WERI-Rb-1 (cell line): ENCODE measurements around the gene NFS1.

Source experiments
- DNase-seq: peaks from one replicate; pipeline ENCODE4 v3.0.0-alpha.2; 2020
- H3K27ac ChIP-seq: fragments of 250-450 bp; sonication (Bioruptor Pico); 2 replicates; pipeline ENCODE4 v1.5.1; 2020; ENCODE audit warnings: mild to moderate bottlenecking, moderate library complexity
- H3K27me3 ChIP-seq: fragments of 250-450 bp; sonication (Bioruptor Pico); 2 replicates; pipeline ENCODE4 v1.5.1; 2021; ENCODE audit warnings: mild to moderate bottlenecking, low read depth, moderate library complexity; ENCODE audit not compliant: insufficient read depth, severe bottlenecking
- H3K36me3 ChIP-seq: fragments of 250-450 bp; sonication (Bioruptor Pico); 2 replicates; pipeline ENCODE4 v1.5.1; 2020; ENCODE audit warnings: mild to moderate bottlenecking, moderate library complexity
- H3K4me3 ChIP-seq: 2 replicates; pipeline ENCODE4 v1.5.1; 2011; ENCODE audit warnings: low read depth, mild to moderate bottlenecking, control low read depth, low read length
- H3K9me3 ChIP-seq: fragments of 250-450 bp; sonication (Bioruptor Pico); 2 replicates; pipeline ENCODE4 v1.5.1; 2021; ENCODE audit warnings: mild to moderate bottlenecking, moderate library complexity; ENCODE audit not compliant: severe bottlenecking
- TF ChIP-seq, protein P1 (sequence below): IDR thresholded peaks from 2 replicates; pipeline ENCODE4 v1.5.1; 2011; ENCODE audit warnings: low read depth, mild to moderate bottlenecking, control low read depth, inconsistent platforms, low read length

NFS1 gene

DNA sequence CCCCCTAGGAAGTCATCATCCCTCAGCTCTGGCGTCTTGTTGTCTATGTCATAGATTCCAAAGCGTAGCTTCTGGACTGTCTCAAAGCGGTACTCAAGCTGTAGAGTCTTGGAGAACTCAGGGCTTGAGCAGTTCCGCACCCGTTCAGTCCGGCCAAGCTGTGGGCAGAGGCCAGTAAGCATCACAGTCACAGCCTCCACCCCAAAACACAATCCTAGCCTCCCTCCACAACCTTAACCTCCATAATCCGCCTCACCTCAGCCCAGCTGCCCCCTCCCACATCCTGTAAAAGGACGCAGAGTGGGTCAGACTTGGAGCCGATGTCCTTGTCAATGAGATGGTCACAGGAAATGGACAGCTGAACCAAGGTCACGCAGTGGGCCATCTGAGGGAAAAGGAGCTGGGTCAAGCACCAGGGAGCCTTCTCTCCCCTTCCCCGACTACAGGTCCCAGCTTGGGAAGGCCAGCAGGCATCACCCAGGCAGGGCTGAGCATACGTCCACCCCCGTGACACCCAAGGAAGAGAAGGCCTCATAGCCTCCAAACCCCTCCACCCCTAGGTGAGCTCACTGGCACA lies 66.5 kb downstream of the NFS1 start:
- Histone ChIP-seq H3K27me3 (no peaks in the 10 kb centered on the region), H3K36me3 (peaks cover 36% of the 10 kb centered on the region), H3K27ac (no peak overlapping the region), H3K4me3 (no peak overlapping the region), H3K9me3 (no peaks in the 10 kb centered on the region)
- DNase-seq: no peak
- TF ChIP-seq, protein P1, sequence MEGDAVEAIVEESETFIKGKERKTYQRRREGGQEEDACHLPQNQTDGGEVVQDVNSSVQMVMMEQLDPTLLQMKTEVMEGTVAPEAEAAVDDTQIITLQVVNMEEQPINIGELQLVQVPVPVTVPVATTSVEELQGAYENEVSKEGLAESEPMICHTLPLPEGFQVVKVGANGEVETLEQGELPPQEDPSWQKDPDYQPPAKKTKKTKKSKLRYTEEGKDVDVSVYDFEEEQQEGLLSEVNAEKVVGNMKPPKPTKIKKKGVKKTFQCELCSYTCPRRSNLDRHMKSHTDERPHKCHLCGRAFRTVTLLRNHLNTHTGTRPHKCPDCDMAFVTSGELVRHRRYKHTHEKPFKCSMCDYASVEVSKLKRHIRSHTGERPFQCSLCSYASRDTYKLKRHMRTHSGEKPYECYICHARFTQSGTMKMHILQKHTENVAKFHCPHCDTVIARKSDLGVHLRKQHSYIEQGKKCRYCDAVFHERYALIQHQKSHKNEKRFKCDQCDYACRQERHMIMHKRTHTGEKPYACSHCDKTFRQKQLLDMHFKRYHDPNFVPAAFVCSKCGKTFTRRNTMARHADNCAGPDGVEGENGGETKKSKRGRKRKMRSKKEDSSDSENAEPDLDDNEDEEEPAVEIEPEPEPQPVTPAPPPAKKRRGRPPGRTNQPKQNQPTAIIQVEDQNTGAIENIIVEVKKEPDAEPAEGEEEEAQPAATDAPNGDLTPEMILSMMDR: no peak

DNA sequence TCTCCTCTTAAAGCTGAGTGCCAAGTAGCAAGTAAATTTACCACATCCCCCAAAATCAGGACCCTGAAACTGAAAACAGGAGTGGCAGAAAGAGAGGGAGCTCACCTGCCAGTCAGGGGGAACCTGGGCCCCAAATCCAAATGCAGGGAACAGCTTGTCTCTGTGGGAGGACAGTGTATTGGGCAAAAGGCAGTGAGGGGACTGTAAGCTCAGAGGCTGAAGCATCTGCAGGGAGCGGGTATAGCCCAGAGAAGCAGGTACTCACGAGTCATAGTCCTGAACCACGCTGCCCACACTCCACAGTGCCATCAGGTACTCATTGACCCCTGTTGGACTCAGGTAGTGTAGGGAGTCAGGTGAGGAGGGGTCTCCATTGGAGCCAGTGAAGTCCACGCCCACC lies 68.5 kb downstream of the NFS1 start:
- TF ChIP-seq, protein P1: no peak
- H3K27ac ChIP-seq: no peak overlapping the region
- H3K4me3 ChIP-seq: no peak overlapping the region
- H3K9me3 ChIP-seq: no peaks in the 10 kb centered on the region
- peaks cover 51% of the 10 kb centered on the region for H3K36me3 ChIP-seq
- no peaks in the 10 kb centered on the region for H3K27me3 ChIP-seq
- no peak for DNase-seq

DNA sequence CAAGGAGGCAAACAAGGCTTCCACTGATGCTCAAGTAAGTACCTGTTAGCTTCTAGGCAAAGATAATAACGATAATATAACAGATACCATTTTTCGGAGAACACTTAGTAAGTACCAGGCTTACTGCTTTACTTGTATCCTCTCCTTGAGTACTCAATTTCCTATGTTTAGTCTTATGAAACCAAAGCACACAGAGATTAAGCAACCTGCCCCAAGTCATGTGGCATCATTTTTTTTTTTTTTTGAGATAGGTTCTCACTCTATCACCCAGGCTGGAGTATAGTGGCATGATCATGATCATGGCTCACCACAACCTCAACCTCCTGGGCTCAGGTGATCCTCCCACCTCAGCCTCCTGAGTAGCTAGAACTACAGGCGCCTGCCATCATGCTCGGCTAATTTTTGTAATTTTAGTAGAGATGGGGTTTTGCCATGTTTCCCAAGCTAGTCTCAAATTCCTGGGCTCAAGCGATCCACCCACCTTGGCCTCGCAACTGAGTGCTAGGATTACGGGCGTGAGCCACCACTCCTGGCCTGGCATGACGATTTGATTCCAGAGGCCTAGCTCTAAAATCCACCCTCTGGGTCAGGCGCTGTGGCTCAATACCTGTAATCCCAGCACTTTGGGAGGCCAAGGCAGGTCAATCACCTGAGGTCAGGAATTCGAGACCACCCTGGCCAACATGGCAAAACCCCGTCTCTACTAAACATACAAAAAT lies 69.6 kb downstream of the NFS1 start:
- no peak for DNase-seq
- no peak overlapping the region for H3K27ac ChIP-seq
- TF ChIP-seq, protein P1: no peak
- H3K36me3 ChIP-seq: peaks cover 60% of the 10 kb centered on the region
- H3K9me3 ChIP-seq: no peaks in the 10 kb centered on the region
- H3K4me3 ChIP-seq: no peak overlapping the region
- H3K27me3 ChIP-seq: no peaks in the 10 kb centered on the region

DNA sequence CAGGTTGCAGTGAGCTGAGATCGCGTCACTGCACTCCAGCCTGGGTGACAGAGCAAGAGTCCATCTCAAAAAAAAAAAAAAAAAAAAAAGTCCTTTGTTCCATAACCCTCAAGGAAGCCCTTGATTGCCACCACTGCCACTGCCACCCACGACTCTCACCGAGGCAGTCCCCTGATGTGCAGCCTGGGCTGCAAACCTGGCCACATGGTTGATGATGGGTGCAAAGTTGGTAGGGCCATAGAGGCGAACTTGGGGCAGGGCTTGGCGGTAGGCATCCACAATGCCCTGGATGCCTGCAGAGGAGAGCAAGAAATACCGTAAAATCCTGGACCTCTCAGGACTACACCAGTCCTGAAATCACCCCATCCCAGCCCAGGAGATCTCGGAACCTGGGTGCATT lies 72.0 kb downstream of the NFS1 start:
- H3K36me3 ChIP-seq: peaks cover 56% of the 10 kb centered on the region
- TF ChIP-seq, protein P1: no peak
- H3K9me3 ChIP-seq: no peaks in the 10 kb centered on the region
- H3K27me3 ChIP-seq: no peaks in the 10 kb centered on the region
- H3K27ac ChIP-seq: no peak overlapping the region
- H3K4me3 ChIP-seq: no peak overlapping the region
- DNase-seq: no peak

DNA sequence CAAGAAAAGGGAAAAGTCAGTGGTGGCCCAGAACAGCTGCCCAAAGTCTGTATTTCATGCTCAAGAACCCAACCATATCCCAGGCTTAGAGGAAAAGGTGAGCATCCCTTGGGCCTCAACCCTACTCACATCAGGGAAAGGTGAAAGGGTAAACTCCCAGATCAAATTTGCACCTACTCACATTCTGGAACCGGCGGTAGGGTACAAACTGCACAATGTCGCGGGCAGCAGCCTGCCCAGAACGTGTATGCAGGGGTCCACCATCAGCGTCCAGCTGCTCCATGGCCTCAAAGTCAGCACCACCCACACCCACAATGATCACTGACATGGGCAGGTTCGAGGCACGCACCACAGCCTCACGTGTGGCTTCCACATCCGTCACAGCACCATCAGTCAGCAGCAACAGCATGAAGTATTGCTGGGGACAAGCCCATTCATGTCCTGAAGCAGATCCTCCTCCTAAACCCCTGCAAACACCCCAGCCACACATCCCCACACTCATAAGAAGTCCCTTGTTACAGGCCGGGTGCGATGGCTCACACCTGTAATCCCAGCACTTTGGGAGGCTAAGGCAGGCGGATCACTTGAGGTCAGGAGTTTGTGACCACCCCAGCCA lies 72.7 kb downstream of the NFS1 start:
- no peaks in the 10 kb centered on the region for H3K9me3 ChIP-seq
- H3K27me3 ChIP-seq: no peaks in the 10 kb centered on the region
- peak; percentile 49 for DNase-seq
- no peak overlapping the region for H3K4me3 ChIP-seq
- peaks cover 52% of the 10 kb centered on the region for H3K36me3 ChIP-seq
- H3K27ac ChIP-seq: peak overlapping the region; percentile 54
- TF ChIP-seq, protein P1: no peak
